Central memory CD8-positive, alpha-beta T cell (primary cell): Measurements from ENCODE around the gene AAMP.

ENCODE experiments used
- ATAC-seq: fragments of 150-1000 bp; cut with Tn5 transposase; replicated peaks from 2 replicates; pipeline ENCODE4 v1.10.0; 2022; ENCODE audit warnings: mild to moderate bottlenecking, moderate FRiP score, moderate number of reproducible peaks; ENCODE audit not compliant: poor library complexity, severe bottlenecking; ENCODE audit errors: extremely low read depth
- DNase-seq, 2 donors: peaks; one replicate each; pipeline ENCODE4 v3.0.0; 2021; ENCODE audit warnings: low spot score in 2 of 2
- H3K27ac Mint-ChIP-seq: one replicate; pipeline ENCODE4 v1.8.0; 2022; ENCODE audit warnings: low read depth, mild to moderate bottlenecking, moderate library complexity, mixed read lengths
- H3K27me3 Mint-ChIP-seq: one replicate; pipeline ENCODE4 v1.8.0; 2022; ENCODE audit warnings: mixed read lengths
- H3K36me3 Mint-ChIP-seq: one replicate; pipeline ENCODE4 v1.8.0; 2022; ENCODE audit warnings: mild to moderate bottlenecking, moderate library complexity, mixed read lengths; ENCODE audit not compliant: insufficient read depth
- H3K4me1 Mint-ChIP-seq: one replicate; pipeline ENCODE4 v1.8.0; 2022; ENCODE audit warnings: mixed read lengths
- H3K4me3 Mint-ChIP-seq: one replicate; pipeline ENCODE4 v1.8.0; 2022; ENCODE audit warnings: mild to moderate bottlenecking, moderate library complexity, mixed read lengths
- H3K9me3 Mint-ChIP-seq: one replicate; pipeline ENCODE4 v1.8.0; 2022; ENCODE audit warnings: mixed read lengths

AAMP gene

GRCh38 chr2:218257390-218257981 lies 12.5 kb downstream of the AAMP start:
- Mint-ChIP-seq H3K4me3 (peak overlapping the region; percentile 44), H3K27ac (peak overlapping the region; percentile 53), H3K9me3 (no peaks in the 10 kb centered on the region), H3K4me1 (peaks cover 7% of the 10 kb centered on the region), H3K36me3 (peaks cover 59% of the 10 kb centered on the region), H3K27me3 (no peaks in the 10 kb centered on the region)
- DNase-seq (peak; percentile 55 to 60), ATAC-seq (peak; percentile 77)

- peaks cover 7% of the 10 kb centered on the region for H3K4me1 Mint-ChIP-seq
These were observed 13.2 kb downstream of the AAMP start for GRCh38 chr2:218256612-218257350.

GRCh38 chr2:218255446-218255845 lies 14.5 kb downstream of the AAMP start:
- no peak for DNase-seq
- H3K27me3 Mint-ChIP-seq = no peaks in the 10 kb centered on the region
- H3K4me3 Mint-ChIP-seq = no peak overlapping the region
- H3K36me3 Mint-ChIP-seq = peaks cover 76% of the 10 kb centered on the region
- no peak overlapping the region for H3K27ac Mint-ChIP-seq
- H3K9me3 Mint-ChIP-seq = no peaks in the 10 kb centered on the region
- peaks cover 7% of the 10 kb centered on the region for H3K4me1 Mint-ChIP-seq
- no peak for ATAC-seq

More at GRCh38 chr2:218256612-218257350, 13.2 kb downstream of the AAMP start:
- no peak overlapping the region for H3K4me3 Mint-ChIP-seq
- no peaks in the 10 kb centered on the region for H3K9me3 Mint-ChIP-seq
- ATAC-seq (no peak), DNase-seq (no peak)
- no peaks in the 10 kb centered on the region for H3K27me3 Mint-ChIP-seq
- no peak overlapping the region for H3K27ac Mint-ChIP-seq
- H3K36me3 Mint-ChIP-seq = peaks cover 65% of the 10 kb centered on the region

- Mint-ChIP-seq H3K27ac (no peak overlapping the region), H3K4me1 (peaks cover 7% of the 10 kb centered on the region), H3K27me3 (no peaks in the 10 kb centered on the region), H3K36me3 (peaks cover 92% of the 10 kb centered on the region), H3K4me3 (no peak overlapping the region), H3K9me3 (no peaks in the 10 kb centered on the region)
- no peak for ATAC-seq
- DNase-seq = no peak
These were observed 16.7 kb downstream of the AAMP start for GRCh38 chr2:218253232-218253625.

DNA sequence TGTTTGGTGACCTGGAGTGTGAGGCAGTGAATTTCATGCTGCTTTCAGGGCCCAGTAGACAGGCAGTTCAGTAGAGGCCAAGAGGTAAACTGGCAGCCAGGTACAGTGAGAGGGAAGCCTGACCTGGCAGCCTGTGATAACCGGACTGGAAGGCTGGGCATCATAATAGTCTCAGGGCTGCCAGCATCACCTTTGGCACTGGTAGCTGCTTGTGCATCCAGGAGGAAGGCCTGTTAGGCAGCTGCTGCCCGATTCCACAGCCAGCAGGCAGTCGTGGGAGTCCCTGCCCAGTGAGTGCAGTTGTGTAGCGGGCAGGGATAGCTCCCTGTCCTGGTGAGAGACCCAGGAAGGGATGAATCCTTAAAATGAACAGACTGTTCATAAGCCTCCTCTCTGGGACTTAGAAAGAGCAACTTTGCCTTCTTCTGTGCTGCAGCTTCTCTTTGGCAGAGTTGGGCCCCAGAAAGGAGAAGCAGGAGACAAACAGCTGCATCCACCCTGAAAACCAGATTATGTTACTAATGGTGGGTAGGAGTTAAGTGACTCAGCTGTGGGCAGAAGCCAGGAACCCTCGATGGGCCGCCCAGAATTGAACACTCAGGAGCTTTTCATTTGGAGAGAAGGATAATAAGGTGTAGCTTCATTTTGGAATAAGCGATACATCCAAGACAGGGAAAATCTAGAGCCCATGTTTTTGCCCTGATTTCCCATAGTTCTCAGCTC lies 17.3 kb downstream of the AAMP start:
- ATAC-seq = no peak
- no peak overlapping the region for H3K27ac Mint-ChIP-seq
- H3K4me3 Mint-ChIP-seq = no peak overlapping the region
- H3K27me3 Mint-ChIP-seq = no peaks in the 10 kb centered on the region
- peaks cover 98% of the 10 kb centered on the region for H3K36me3 Mint-ChIP-seq
- H3K4me1 Mint-ChIP-seq = peaks cover 5% of the 10 kb centered on the region
- no peak for DNase-seq
- no peaks in the 10 kb centered on the region for H3K9me3 Mint-ChIP-seq

DNA sequence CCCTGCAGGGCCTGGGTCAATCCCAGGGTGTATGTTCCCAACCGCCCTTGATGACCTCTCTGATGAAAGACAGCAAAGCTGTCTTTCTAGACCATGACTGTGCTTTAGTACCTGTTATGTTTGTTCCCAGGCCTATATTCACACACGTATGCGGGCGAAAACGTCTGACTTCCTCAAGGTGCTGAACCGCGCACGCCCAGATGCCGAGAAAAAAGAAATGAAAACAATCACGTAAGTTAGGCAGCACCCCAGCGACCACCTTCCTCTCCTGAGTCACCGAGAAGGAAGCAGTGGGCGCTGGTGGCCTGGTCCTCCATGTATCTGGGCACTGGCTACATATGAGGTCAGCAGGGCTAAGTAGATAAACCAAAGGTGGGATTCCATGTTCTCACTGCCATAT lies 20.2 kb downstream of the AAMP start:
- peaks cover 100% of the 10 kb centered on the region for H3K36me3 Mint-ChIP-seq
- H3K4me3 Mint-ChIP-seq = no peak overlapping the region
- H3K9me3 Mint-ChIP-seq = no peaks in the 10 kb centered on the region
- DNase-seq = no peak
- H3K27me3 Mint-ChIP-seq = no peaks in the 10 kb centered on the region
- no peak for ATAC-seq
- peaks cover 4% of the 10 kb centered on the region for H3K4me1 Mint-ChIP-seq
- no peak overlapping the region for H3K27ac Mint-ChIP-seq

GRCh38 chr2:218245214-218245613 lies 24.7 kb downstream of the AAMP start:
- no peak for ATAC-seq
- peaks cover 22% of the 10 kb centered on the region for H3K4me1 Mint-ChIP-seq
- no peak overlapping the region for H3K4me3 Mint-ChIP-seq
- peak overlapping the region; percentile 84 for H3K27ac Mint-ChIP-seq
- H3K36me3 Mint-ChIP-seq = peaks cover 95% of the 10 kb centered on the region
- H3K27me3 Mint-ChIP-seq = no peaks in the 10 kb centered on the region
- no peak for DNase-seq
- no peaks in the 10 kb centered on the region for H3K9me3 Mint-ChIP-seq

DNA sequence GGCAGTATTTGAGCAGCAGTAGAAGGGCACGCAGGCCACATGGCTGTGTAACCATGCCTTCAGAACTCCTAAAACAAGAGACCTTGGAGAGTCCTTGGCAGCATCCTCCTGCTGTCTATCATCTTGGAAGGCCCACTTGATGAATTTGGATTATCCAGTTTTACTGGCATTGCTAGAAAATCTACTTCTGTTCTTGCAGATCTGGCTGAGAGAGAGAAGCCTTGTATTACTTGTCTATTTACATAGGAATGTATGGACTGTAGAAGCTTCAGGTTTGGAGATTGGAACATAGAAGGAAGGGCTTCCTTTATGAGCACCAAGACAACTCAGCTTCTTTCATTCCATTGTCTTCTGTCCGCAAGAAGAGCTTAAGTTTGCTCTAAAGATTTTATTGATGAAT lies 25.3 kb downstream of the AAMP start:
- Mint-ChIP-seq H3K4me3 (no peak overlapping the region), H3K9me3 (no peaks in the 10 kb centered on the region), H3K36me3 (peaks cover 95% of the 10 kb centered on the region), H3K4me1 (peaks cover 22% of the 10 kb centered on the region), H3K27me3 (no peaks in the 10 kb centered on the region), H3K27ac (peak overlapping the region; percentile 84)
- no peak for DNase-seq
- ATAC-seq = no peak

GRCh38 chr2:218244204-218244603 lies 25.7 kb downstream of the AAMP start:
- no peaks in the 10 kb centered on the region for H3K9me3 Mint-ChIP-seq
- DNase-seq (no peak), ATAC-seq (no peak)
- no peak overlapping the region for H3K4me3 Mint-ChIP-seq
- no peaks in the 10 kb centered on the region for H3K27me3 Mint-ChIP-seq
- H3K27ac Mint-ChIP-seq = peak overlapping the region; percentile 84
- H3K4me1 Mint-ChIP-seq = peaks cover 22% of the 10 kb centered on the region
- H3K36me3 Mint-ChIP-seq = peaks cover 95% of the 10 kb centered on the region

GRCh38 chr2:218238887-218239286 lies 31.1 kb downstream of the AAMP start:
- Mint-ChIP-seq H3K36me3 (peaks cover 93% of the 10 kb centered on the region), H3K4me3 (no peak overlapping the region), H3K4me1 (peaks cover 20% of the 10 kb centered on the region), H3K9me3 (no peaks in the 10 kb centered on the region), H3K27me3 (no peaks in the 10 kb centered on the region), H3K27ac (no peak overlapping the region)
- DNase-seq = no peak
- ATAC-seq = no peak

DNA sequence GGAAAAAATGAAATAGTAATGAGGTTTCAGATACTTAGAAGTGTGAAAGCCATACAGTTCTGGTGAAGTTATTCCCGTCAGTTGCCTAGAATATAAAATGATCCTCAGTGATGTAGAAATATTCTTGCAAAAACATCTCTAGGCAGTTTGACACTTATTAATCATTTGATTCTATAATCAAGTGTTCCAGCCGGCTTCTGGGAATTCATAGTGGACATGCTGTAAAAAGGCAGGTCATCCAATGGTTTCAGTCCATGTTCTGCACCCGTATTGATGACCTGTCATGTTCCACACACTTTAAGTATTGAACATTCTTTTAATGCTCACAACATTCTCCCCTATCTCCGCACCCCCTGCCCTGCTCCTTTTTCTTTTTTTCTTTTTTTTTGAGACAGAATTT lies 33.1 kb downstream of the AAMP start:
- peaks cover 95% of the 10 kb centered on the region for H3K36me3 Mint-ChIP-seq
- ATAC-seq = no peak
- no peak for DNase-seq
- H3K4me3 Mint-ChIP-seq = no peak overlapping the region
- no peak overlapping the region for H3K27ac Mint-ChIP-seq
- H3K27me3 Mint-ChIP-seq = no peaks in the 10 kb centered on the region
- no peaks in the 10 kb centered on the region for H3K9me3 Mint-ChIP-seq
- H3K4me1 Mint-ChIP-seq = peaks cover 24% of the 10 kb centered on the region

GRCh38 chr2:218235017-218235416 lies 34.9 kb downstream of the AAMP start:
- DNase-seq (no peak), ATAC-seq (no peak)
- Mint-ChIP-seq H3K9me3 (no peaks in the 10 kb centered on the region), H3K4me3 (no peak overlapping the region), H3K36me3 (peaks cover 95% of the 10 kb centered on the region), H3K4me1 (peaks cover 38% of the 10 kb centered on the region), H3K27me3 (no peaks in the 10 kb centered on the region), H3K27ac (peak overlapping the region; percentile 49)

- Mint-ChIP-seq H3K27me3 (no peaks in the 10 kb centered on the region), H3K36me3 (peaks cover 92% of the 10 kb centered on the region), H3K9me3 (no peaks in the 10 kb centered on the region), H3K4me3 (no peak overlapping the region), H3K27ac (peak overlapping the region; percentile 49), H3K4me1 (peaks cover 38% of the 10 kb centered on the region)
- DNase-seq = no peak
- no peak for ATAC-seq
These were observed 35.4 kb downstream of the AAMP start for GRCh38 chr2:218234521-218234920.
